ENCODE data around the gene SH2D1A.

Gene SH2D1A

GRCh38 chrX:124386401-124386800 lies 40.0 kb downstream of the SH2D1A start:
- TF ChIP-seq, protein P1, sequence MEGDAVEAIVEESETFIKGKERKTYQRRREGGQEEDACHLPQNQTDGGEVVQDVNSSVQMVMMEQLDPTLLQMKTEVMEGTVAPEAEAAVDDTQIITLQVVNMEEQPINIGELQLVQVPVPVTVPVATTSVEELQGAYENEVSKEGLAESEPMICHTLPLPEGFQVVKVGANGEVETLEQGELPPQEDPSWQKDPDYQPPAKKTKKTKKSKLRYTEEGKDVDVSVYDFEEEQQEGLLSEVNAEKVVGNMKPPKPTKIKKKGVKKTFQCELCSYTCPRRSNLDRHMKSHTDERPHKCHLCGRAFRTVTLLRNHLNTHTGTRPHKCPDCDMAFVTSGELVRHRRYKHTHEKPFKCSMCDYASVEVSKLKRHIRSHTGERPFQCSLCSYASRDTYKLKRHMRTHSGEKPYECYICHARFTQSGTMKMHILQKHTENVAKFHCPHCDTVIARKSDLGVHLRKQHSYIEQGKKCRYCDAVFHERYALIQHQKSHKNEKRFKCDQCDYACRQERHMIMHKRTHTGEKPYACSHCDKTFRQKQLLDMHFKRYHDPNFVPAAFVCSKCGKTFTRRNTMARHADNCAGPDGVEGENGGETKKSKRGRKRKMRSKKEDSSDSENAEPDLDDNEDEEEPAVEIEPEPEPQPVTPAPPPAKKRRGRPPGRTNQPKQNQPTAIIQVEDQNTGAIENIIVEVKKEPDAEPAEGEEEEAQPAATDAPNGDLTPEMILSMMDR (IDR thresholded peaks at IDR 0.05; ENCODE audit: low read depth, low read length), result no peak
- no peak overlapping the region for H3K4me3 ChIP-seq (ENCODE audit: low read depth, low read length)

GRCh38 chrX:124388562-124388961 lies 42.2 kb downstream of the SH2D1A start:
- H3K4me3 ChIP-seq (ENCODE audit: low read depth, low read length), result no peak overlapping the region
- TF ChIP-seq, protein P1 (IDR thresholded peaks at IDR 0.05; ENCODE audit: low read depth, low read length), result peak; percentile 64

DNA sequence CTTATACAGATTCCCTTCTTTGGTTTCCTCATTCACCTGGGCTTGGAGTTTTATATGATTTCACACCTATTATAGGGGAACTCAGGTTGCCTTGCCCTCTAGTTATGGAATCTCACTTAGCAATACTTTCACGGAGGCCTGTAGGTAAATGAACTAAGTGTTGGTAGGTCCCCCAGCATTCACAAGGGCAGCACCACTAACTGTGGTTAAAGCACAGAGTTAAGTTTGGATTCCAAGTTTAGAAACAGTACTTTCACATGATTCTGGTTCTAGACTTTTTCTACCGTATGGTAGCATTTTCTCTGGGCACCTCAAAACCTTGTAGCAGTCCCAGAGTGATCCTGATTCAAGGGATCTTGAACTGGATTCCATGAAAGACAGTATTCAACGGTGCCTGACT lies 46.4 kb downstream of the SH2D1A start:
- TF ChIP-seq, protein P1 (IDR thresholded peaks at IDR 0.05; ENCODE audit: low read depth, low read length), result no peak
- H3K4me3 ChIP-seq (ENCODE audit: low read depth, low read length), result no peak overlapping the region

DNA sequence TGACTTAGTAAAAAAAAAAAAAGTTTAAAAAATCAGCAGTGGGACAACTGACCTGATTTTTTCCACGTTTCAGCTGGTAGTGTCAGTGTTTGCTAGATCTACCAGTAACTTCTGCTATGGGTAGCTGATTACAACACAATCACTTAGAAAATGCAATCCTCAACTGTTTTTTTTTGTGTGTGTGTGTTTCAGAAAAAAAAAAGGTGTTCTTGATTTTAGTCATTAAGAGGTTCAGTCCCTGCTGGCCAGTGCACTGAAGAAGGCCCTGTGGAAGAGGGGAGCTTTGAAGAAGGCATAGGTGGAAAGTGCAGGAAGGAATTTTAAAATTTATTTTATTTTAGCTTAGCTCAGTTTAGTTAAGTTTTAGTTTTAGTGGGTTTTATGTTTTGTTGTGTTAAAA lies 46.9 kb downstream of the SH2D1A start:
- TF ChIP-seq, protein P1 (IDR thresholded peaks at IDR 0.05; ENCODE audit: low read depth, low read length), result no peak
- H3K4me3 ChIP-seq (ENCODE audit: low read depth, low read length), result no peak overlapping the region

DNA sequence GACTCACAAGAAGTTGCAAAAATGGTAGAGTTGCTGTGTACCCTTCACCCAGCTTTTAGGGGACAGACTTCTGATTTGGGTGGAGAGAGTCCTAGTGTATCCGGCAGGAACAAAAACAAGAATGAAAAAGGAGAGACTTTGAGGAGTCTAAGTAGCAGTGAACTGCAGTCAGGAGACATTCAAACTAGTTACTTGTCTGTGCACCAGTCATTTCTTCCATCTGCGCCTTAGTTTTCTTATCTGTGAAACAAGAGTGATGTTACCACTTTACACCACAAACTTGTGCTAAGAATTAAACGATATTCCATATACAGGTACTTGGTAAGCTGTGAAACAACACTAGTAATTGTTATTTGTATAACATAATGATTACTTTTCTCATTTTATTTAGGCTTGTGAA lies 47.3 kb downstream of the SH2D1A start:
- TF ChIP-seq, protein P1 (IDR thresholded peaks at IDR 0.05; ENCODE audit: low read depth, low read length), result no peak
- no peak overlapping the region for H3K4me3 ChIP-seq (ENCODE audit: low read depth, low read length)

DNA sequence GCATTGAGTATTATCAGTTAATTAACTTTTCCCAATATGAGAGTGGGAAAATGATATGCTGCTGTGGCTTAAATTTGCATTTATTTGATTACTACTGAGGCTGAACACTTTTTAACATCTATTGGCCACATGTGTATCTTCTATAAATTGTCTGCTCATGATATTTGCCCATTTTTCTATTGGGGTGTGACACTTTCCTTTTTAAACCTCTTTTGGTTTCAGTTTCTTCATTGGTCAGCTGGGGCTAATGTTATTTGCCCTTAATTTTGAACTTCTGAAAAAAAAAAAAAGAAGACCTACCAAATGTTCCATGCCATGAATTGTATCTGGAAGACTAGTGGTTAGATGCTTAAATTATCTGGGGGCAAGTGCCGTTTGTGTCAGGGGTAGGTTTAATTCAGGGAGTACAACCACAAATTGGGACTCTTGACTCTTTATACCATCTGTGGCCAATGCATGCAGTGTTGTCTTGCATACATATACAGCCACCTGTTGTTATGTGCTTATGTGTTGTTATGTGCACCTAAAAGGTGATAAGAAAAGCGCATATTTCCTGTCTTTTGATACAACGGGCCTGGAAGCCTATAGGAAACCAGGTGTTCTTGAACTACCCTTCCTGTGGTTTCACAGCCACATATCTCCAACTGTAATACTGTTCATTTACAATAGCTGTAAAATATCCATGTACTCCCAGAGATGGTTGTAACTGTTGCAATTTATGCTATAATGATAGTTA lies 49.0 kb downstream of the SH2D1A start:
- TF ChIP-seq, protein P1 (IDR thresholded peaks at IDR 0.05; ENCODE audit: low read depth, low read length), result no peak
- no peak overlapping the region for H3K4me3 ChIP-seq (ENCODE audit: low read depth, low read length)

DNA sequence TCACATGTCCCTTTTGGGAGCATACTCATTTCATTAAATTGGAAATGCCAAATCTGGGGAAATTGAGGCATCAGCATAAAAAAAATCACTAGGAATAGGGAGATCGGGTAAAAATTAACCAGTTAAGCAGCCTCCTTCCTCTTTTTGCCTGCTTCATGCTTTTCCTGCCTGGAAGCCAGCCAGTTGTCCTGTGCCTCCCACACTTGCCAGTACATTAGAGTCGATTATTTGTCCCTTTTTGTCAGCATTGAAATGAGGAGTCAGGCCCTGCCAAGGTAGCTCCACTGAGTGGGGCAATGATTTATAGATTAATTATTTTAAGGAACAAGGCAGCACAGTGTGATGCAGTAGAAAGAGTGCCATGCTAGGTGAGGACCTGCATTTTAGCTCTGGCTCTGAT lies 55.3 kb downstream of the SH2D1A start:
- TF ChIP-seq, protein P1 (IDR thresholded peaks at IDR 0.05; ENCODE audit: low read depth, low read length), result no peak
- H3K4me3 ChIP-seq (ENCODE audit: low read depth, low read length), result no peak overlapping the region
